ENCODE data around the gene TNFRSF1A. TPM values are rescaled to one million over a fixed set of nuclear protein-coding genes. Genes with fewer than 3 reads are reported as not detected.

Gene TNFRSF1A
- total and polyA plus RNA-seq, 12 donors, result 29.4 to 100 (median 39.2) TPM

GRCh38 chr12:6316921-6317692 lies 24.8 kb downstream of the TNFRSF1A start:
- Histone ChIP-seq H3K9me3 (no peaks in the 10 kb centered on the region), H3K27ac (no peak overlapping the region), H3K36me3 (no peaks in the 10 kb centered on the region), H3K4me3 (no peak overlapping the region), H3K27me3 (no peaks in the 10 kb centered on the region), H3K4me1 (peaks cover 2 to 14% (median 4%) of the 10 kb centered on the region in 9 donors)
- DNase-seq, result no peak
- intact Hi-C loops (cut with DNase I), result no loop called here
- 83 to 87% methylated on average over 21 of the region's 21 CpGs for WGBS, 2 donors
- TF ChIP-seq CTCF (IDR thresholded peaks at IDR 0.05), result no peak
- ATAC-seq, result no peak

GRCh38 chr12:6315704-6316597 lies 25.9 kb downstream of the TNFRSF1A start:
- TF ChIP-seq CTCF (IDR thresholded peaks at IDR 0.05), result no peak
- ATAC-seq (no peak), DNase-seq (no peak)
- intact Hi-C loops (cut with DNase I), result no loop called here
- 93 to 94% methylated on average over 14 to 17 of the region's 17 CpGs for WGBS, 2 donors
- Histone ChIP-seq H3K27ac (no peak overlapping the region), H3K9me3 (no peaks in the 10 kb centered on the region), H3K4me1 (peaks cover 0 to 6% (median 0%) of the 10 kb centered on the region in 9 donors), H3K4me3 (no peak overlapping the region), H3K36me3 (no peaks in the 10 kb centered on the region), H3K27me3 (peaks cover 0 to 7% (median 4%) of the 10 kb centered on the region in 7 donors)

GRCh38 chr12:6315184-6315583 lies 26.7 kb downstream of the TNFRSF1A start:
- Histone ChIP-seq H3K4me3 (no peak overlapping the region), H3K9me3 (no peaks in the 10 kb centered on the region), H3K36me3 (no peaks in the 10 kb centered on the region), H3K27ac (no peak overlapping the region), H3K4me1 (peaks cover 0 to 13% (median 7%) of the 10 kb centered on the region in 9 donors), H3K27me3 (peaks cover 7 to 14% (median 12%) of the 10 kb centered on the region in 7 donors)
- TF ChIP-seq CTCF (IDR thresholded peaks at IDR 0.05), result no peak
- intact Hi-C loops (cut with DNase I), result no loop called here
- DNase-seq (no peak), ATAC-seq (no peak)
- 89 to 95% methylated on average over 6 of the region's 6 CpGs for WGBS, 2 donors

- no peak overlapping the region for H3K27ac ChIP-seq
- peaks cover 8 to 18% (median 16%) of the 10 kb centered on the region in 7 donors for H3K27me3 ChIP-seq
- no peak for DNase-seq
- no peak for TF ChIP-seq CTCF (IDR thresholded peaks at IDR 0.05)
- no peaks in the 10 kb centered on the region for H3K9me3 ChIP-seq
- intact Hi-C loops (cut with DNase I), result no loop called here
- ATAC-seq, result no peak
- H3K4me1 ChIP-seq, result peaks cover 0 to 14% (median 8%) of the 10 kb centered on the region in 9 donors
- 73 to 80% methylated on average over 9 of the region's 9 CpGs for WGBS, 2 donors
- no peak overlapping the region for H3K4me3 ChIP-seq
- no peaks in the 10 kb centered on the region for H3K36me3 ChIP-seq
Measured at GRCh38 chr12:6314776-6315175, 27.1 kb downstream of the TNFRSF1A start.

All from heart right ventricle (tissue), 16 donors.